Cardiac muscle cell (in vitro differentiated cells and primary cell): Measurements from ENCODE around the gene HTR1B. TPM values are rescaled to one million over a fixed set of nuclear protein-coding genes. Genes with fewer than 3 reads are reported as not detected.

Experiments used
- DNase-seq, 2 donors: peaks; one replicate each; pipeline versions ENCODE4 v3.0.0 to v3.0.0-alpha.2; 2010 to 2017; ENCODE audit warnings: low read depth in 1 of 2, low spot score in 1 of 2
- H3K27ac ChIP-seq: fragments of 200-600 bp; sonication (generic); 2 replicates; pipeline ENCODE4 v1.5.1; 2016
- H3K27me3 ChIP-seq: fragments of 200-600 bp; sonication (generic); 2 replicates; pipeline ENCODE4 v1.6.0; 2016; ENCODE audit warnings: control low read depth
- H3K36me3 ChIP-seq: fragments of 200-600 bp; sonication (generic); 2 replicates; pipeline ENCODE4 v1.5.1; 2016; ENCODE audit warnings: control low read depth
- H3K4me1 ChIP-seq: fragments of 200-600 bp; sonication (generic); 2 replicates; pipeline ENCODE4 v1.8.1; 2017; ENCODE audit warnings: low read depth, mild to moderate bottlenecking, mixed run types
- H3K4me3 ChIP-seq: fragments of 200-600 bp; sonication (generic); 2 replicates; pipeline ENCODE4 v1.5.1; 2016; ENCODE audit warnings: mild to moderate bottlenecking
- H3K9me3 ChIP-seq: fragments of 200-600 bp; sonication (generic); 2 replicates; pipeline ENCODE4 v1.5.1; 2017; ENCODE audit warnings: low read depth, mild to moderate bottlenecking, control low read depth
- polyA plus RNA-seq: library from polyadenylated mRNA; unstranded; fragments of >200 nt; fragmentation: Nextera tagmentation; extraction: Ambion mirVana; gene quantifications from 2 replicates; pipeline ENCODE4 v1.2.1, GENCODE V29; 2016
- total RNA-seq: library from RNA; depleted of rRNA; stranded (reverse); fragments of >200 nt; gene quantifications from 2 replicates; pipeline ENCODE4 v1.2.3, GENCODE V29; 2016
- TF ChIP-seq, protein P1 (sequence below): IDR thresholded peaks from 2 replicates; pipeline ENCODE4 v1.5.1; 2012; ENCODE audit warnings: low read depth, mild to moderate bottlenecking, low read length

The HTR1B gene
- total and polyA plus RNA-seq, 2 experiments from 2014 or later = 0.97 to 6.4 TPM

- DNase-seq = peak in 1 of 2 donors; percentile 59
- Histone ChIP-seq H3K27me3 (no peaks in the 10 kb centered on the region), H3K9me3 (no peaks in the 10 kb centered on the region), H3K4me3 (no peak overlapping the region), H3K36me3 (no peaks in the 10 kb centered on the region), H3K4me1 (no peaks in the 10 kb centered on the region), H3K27ac (no peak overlapping the region)
- TF ChIP-seq, protein P1, sequence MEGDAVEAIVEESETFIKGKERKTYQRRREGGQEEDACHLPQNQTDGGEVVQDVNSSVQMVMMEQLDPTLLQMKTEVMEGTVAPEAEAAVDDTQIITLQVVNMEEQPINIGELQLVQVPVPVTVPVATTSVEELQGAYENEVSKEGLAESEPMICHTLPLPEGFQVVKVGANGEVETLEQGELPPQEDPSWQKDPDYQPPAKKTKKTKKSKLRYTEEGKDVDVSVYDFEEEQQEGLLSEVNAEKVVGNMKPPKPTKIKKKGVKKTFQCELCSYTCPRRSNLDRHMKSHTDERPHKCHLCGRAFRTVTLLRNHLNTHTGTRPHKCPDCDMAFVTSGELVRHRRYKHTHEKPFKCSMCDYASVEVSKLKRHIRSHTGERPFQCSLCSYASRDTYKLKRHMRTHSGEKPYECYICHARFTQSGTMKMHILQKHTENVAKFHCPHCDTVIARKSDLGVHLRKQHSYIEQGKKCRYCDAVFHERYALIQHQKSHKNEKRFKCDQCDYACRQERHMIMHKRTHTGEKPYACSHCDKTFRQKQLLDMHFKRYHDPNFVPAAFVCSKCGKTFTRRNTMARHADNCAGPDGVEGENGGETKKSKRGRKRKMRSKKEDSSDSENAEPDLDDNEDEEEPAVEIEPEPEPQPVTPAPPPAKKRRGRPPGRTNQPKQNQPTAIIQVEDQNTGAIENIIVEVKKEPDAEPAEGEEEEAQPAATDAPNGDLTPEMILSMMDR = no peak
Measured at GRCh38 chr6:77425671-77426070, 37.6 kb downstream of the HTR1B start.

GRCh38 chr6:77425216-77425615, 38.1 kb downstream of the HTR1B start:
- Histone ChIP-seq H3K4me3 (no peak overlapping the region), H3K27ac (no peak overlapping the region), H3K4me1 (no peaks in the 10 kb centered on the region), H3K27me3 (no peaks in the 10 kb centered on the region), H3K36me3 (no peaks in the 10 kb centered on the region), H3K9me3 (no peaks in the 10 kb centered on the region)
- peak in 1 of 2 donors; percentile 42 for DNase-seq
- TF ChIP-seq, protein P1 = no peak

DNA sequence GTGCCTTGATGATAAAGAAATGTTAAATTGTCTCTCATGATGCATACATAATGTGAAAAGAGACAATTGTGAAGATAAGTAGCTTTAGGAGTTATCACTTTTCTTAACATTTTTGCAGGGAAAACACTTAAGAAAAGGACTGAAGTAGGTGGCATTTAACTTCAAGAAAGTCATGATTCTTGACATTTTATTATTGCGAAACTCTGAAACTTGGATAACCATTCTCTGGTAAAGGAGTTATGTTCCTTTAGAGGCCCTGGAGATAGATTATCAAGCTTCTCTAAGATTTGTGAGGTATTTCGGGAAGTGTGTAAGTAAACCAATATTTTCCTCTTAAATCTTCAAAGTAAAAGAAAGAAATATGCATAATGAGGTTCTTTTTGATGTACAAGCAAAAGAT, 38.5 kb downstream of the HTR1B start:
- peak in 1 of 2 donors; percentile 42 for DNase-seq
- H3K4me3 ChIP-seq = no peak overlapping the region
- H3K27ac ChIP-seq = no peak overlapping the region
- no peaks in the 10 kb centered on the region for H3K4me1 ChIP-seq
- H3K27me3 ChIP-seq = no peaks in the 10 kb centered on the region
- H3K36me3 ChIP-seq = no peaks in the 10 kb centered on the region
- TF ChIP-seq, protein P1 = no peak
- no peaks in the 10 kb centered on the region for H3K9me3 ChIP-seq

DNA sequence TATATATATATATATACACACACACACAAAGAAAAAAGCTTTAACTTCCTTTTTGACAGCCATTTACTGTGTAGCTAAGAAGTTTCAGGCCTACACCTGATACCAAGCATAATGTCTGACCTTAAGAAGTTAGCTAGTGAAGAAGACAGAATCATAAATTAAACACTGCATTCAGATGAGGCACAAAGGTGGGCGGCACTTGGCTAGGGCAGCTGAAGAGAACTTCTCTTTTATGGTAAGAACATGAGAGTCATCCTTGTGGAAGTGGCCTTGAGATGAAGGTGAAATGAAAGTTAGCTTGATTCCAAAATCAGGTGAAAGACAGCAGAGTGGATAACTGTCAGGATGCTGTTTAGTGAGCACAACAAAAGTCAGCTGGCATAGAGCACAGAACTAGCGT, 46.5 kb downstream of the HTR1B start:
- no peak overlapping the region for H3K4me3 ChIP-seq
- no peaks in the 10 kb centered on the region for H3K4me1 ChIP-seq
- no peaks in the 10 kb centered on the region for H3K27me3 ChIP-seq
- TF ChIP-seq, protein P1 = no peak
- no peaks in the 10 kb centered on the region for H3K9me3 ChIP-seq
- no peak for DNase-seq
- no peak overlapping the region for H3K27ac ChIP-seq
- H3K36me3 ChIP-seq = no peaks in the 10 kb centered on the region

DNA sequence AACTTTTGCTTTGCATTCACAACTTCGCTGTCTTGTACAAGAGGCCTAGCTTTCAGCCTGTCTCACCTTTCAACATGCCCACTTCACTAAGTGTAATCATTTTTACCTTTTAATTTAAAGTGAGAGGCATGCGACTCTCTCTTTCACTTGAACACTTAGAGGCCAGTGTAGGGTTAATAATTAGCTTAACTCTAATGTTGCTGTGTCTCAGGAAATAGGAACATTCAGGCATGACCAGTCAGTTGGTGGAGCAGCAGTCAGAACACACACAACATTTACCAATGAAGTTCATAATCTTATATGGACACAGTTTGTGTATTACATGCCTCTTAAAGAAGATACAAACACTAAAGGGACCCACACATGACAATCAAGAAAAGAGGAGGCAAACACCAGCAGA, 47.6 kb downstream of the HTR1B start:
- Histone ChIP-seq H3K27me3 (no peaks in the 10 kb centered on the region), H3K36me3 (no peaks in the 10 kb centered on the region), H3K9me3 (no peaks in the 10 kb centered on the region), H3K4me3 (no peak overlapping the region), H3K27ac (no peak overlapping the region), H3K4me1 (no peaks in the 10 kb centered on the region)
- TF ChIP-seq, protein P1 = no peak
- no peak for DNase-seq

Other genes with a start within 250 kb of the HTR1B start
- 0.21 and 0.36 TPM in 2 replicates for gene MEI4, start 189.5 kb upstream of the HTR1B start, total RNA-seq
- 0.15 and 0.64 TPM in 2 replicates for gene MEI4, start 189.5 kb upstream of the HTR1B start, polyA plus RNA-seq